GM23248 (cell line): ENCODE data around the gene POC5. TPM values are rescaled to one million over a fixed set of nuclear protein-coding genes. Genes with fewer than 3 reads are reported as not detected.
A peak's percentile ranks its signal among the peaks of the same experiment; 100 is the strongest.

ENCODE experiments used
- DNase-seq: peaks from one replicate; pipeline ENCODE4 v3.0.0-alpha.2; 2015
- H2AFZ ChIP-seq: fragments of 200-600 bp; sonication (generic); 2 replicates; pipeline ENCODE4 v1.6.1; 2016; ENCODE audit warnings: antibody characterized with exemption
- H3F3A ChIP-seq: fragments of 200-600 bp; sonication (generic); 2 replicates; pipeline ENCODE4 v1.6.1; 2016; ENCODE audit warnings: mild to moderate bottlenecking, antibody characterized with exemption, mixed run types; ENCODE audit not compliant: insufficient read depth
- H3K27ac ChIP-seq: fragments of 200-600 bp; sonication (generic); 2 replicates; pipeline ENCODE4 v1.5.1; 2016; ENCODE audit warnings: mild to moderate bottlenecking
- H3K27me3 ChIP-seq: fragments of 200-600 bp; sonication (generic); replicated peaks from 2 replicates; pipeline ENCODE4 v1.6.1; 2016; ENCODE audit warnings: mild to moderate bottlenecking; ENCODE audit not compliant: insufficient read depth
- H3K36me3 ChIP-seq: fragments of 200-600 bp; sonication (generic); 2 replicates; pipeline ENCODE4 v1.6.1; 2016; ENCODE audit warnings: low read depth, mild to moderate bottlenecking
- H3K4me1 ChIP-seq: fragments of 200-600 bp; sonication (generic); 2 replicates; pipeline ENCODE4 v1.6.1; 2016; ENCODE audit warnings: mild to moderate bottlenecking; ENCODE audit not compliant: insufficient read depth
- H3K4me2 ChIP-seq: fragments of 200-600 bp; sonication (generic); one replicate; pipeline ENCODE4 v1.6.1; 2016; ENCODE audit warnings: mild to moderate bottlenecking; ENCODE audit not compliant: unreplicated experiment
- H3K4me3 ChIP-seq: fragments of 200-600 bp; sonication (generic); 2 replicates; pipeline ENCODE4 v1.5.1; 2016; ENCODE audit warnings: mild to moderate bottlenecking
- H3K79me2 ChIP-seq: fragments of 200-600 bp; sonication (generic); 2 replicates; pipeline ENCODE4 v1.6.1; 2016; ENCODE audit warnings: mild to moderate bottlenecking; ENCODE audit not compliant: insufficient read depth
- H3K9ac ChIP-seq: fragments of 200-600 bp; sonication (generic); 2 replicates; pipeline ENCODE4 v1.6.1; 2016; ENCODE audit warnings: mild to moderate bottlenecking
- H3K9me2 ChIP-seq: fragments of 200-600 bp; sonication (generic); 2 replicates; pipeline ENCODE4 v1.6.1; 2016; ENCODE audit warnings: mixed run types, mild to moderate bottlenecking, moderate library complexity; ENCODE audit not compliant: insufficient read depth
- H3K9me3 ChIP-seq: fragments of 200-600 bp; sonication (generic); one replicate; pipeline ENCODE4 v1.6.1; 2017; ENCODE audit warnings: low read depth
- H4K20me1 ChIP-seq: fragments of 200-600 bp; sonication (generic); 2 replicates; pipeline ENCODE4 v1.6.0; 2016; ENCODE audit not compliant: insufficient read depth
- EZH2 ChIP-seq: fragments of 200-600 bp; sonication (generic); IDR thresholded peaks from 2 replicates; pipeline ENCODE4 v1.6.1; 2018; ENCODE audit warnings: antibody characterized with exemption, mild to moderate bottlenecking; ENCODE audit not compliant: insufficient read depth, poor library complexity, severe bottlenecking
- EZH2phosphoT487 ChIP-seq: fragments of 200-600 bp; sonication (generic); IDR thresholded peaks from 2 replicates; pipeline ENCODE4 v1.6.1; 2018; ENCODE audit warnings: antibody characterized with exemption, moderate library complexity, mild to moderate bottlenecking, low read depth; ENCODE audit not compliant: insufficient read depth
- WGBS, 2 experiments: methylation state at CpG; one replicate each; pipeline ENCODE4 v1.1.6; 2015 to 2017; ENCODE audit warnings: low lambda C conversion rate in 2 of 2, low coverage in 1 of 2; ENCODE audit errors: missing lambda C conversion rate in 2 of 2; 5-methylcytosine and 5-hydroxymethylcytosine counted together
- in situ Hi-C: fragments of 300-500 bp; cut with MboI; formaldehyde crosslinking; loops from 2 replicates; pipeline ENCODE4 v1.15.0; 2020
- polyA plus RNA-seq: library from polyadenylated mRNA; unstranded; fragments of >200 nt; fragmentation: Nextera tagmentation; extraction: Ambion mirVana; gene quantifications from 2 replicates; pipeline ENCODE4 v1.2.1, GENCODE V29; 2016
- total RNA-seq: library from RNA; depleted of rRNA; stranded (reverse); fragments of >200 nt; shearing (Covaris generic); gene quantifications from 2 replicates; pipeline ENCODE4 v1.2.3, GENCODE V29; 2014

Gene POC5
- total and polyA plus RNA-seq, 2 experiments from 2014 or later = 7.9 to 17.4 TPM

DNA sequence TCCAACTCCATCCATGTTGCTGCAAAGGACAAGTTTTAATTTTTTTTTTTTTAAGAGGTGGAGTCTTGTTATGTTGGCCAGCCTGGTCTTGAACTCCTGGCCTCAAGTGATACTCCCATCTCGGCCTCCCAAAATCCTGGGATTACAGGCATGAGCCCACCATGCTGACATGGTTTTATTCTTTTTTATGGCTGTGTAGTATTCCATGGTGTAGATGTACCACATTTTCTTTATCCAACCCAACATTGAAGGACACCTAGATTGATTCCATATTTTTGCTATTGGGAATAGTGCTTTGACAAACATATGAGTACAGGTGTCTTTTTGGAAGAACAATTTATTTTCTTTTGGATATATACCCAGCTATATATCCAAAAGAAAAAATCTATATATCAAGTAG is 6.1 kb upstream of the POC5 start:
- H3F3A ChIP-seq = no peaks in the 10 kb centered on the region
- no peak overlapping the region for H3K27ac ChIP-seq

DNA sequence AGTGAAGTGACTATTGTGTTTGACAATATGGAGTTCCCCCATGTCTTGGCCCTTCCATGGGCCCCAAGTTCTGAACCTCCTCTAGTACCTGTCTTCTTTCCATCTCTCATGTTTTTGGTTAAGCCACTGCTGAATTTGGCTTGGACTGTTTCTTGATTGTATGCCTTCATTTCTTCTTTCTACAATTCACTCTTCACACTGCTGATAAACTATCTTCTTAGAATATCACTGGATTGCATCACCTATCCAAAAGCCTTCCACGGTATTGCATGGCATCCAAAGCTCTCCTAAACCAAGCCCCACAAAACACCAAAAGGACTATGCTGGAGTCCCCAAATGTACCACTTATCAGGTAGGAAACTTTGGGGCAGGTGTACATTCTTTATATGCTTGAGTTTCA is 4.3 kb upstream of the POC5 start:
- H3K9ac ChIP-seq = no peak overlapping the region
- WGBS, 2 experiments = 70 to 79% methylated on average over 1 of the region's 1 CpG
- no peaks in the 10 kb centered on the region for H4K20me1 ChIP-seq
- no peaks in the 10 kb centered on the region; the same call in 1 of the 2 replicates for H3F3A ChIP-seq
- H3K9me2 ChIP-seq = no peaks in the 10 kb centered on the region
- H3K4me3 ChIP-seq = no peak overlapping the region
- no peak for TF ChIP-seq EZH2phosphoT487
- TF ChIP-seq EZH2 = no peak
- no peaks in the 10 kb centered on the region for H3K4me1 ChIP-seq
- no peaks in the 10 kb centered on the region for H3K36me3 ChIP-seq
- in situ Hi-C loops = no loop called here
- no peaks in the 10 kb centered on the region for H3K79me2 ChIP-seq
- no peak overlapping the region for H3K27ac ChIP-seq
- no peaks in the 10 kb centered on the region for H3K9me3 ChIP-seq
- DNase-seq = no peak
- H3K4me2 ChIP-seq = no peak overlapping the region
- no peak overlapping the region for H2AFZ ChIP-seq
- no peaks in the 10 kb centered on the region for H3K27me3 ChIP-seq

More for the DNA sequence above, 6.1 kb upstream of the POC5 start:
- no peak overlapping the region for H3K9ac ChIP-seq
- no peak for DNase-seq
- H3K27me3 ChIP-seq = no peaks in the 10 kb centered on the region
- WGBS, 2 experiments = 0 to 9% methylated on average over 1 of the region's 1 CpG
- H3K9me3 ChIP-seq = no peaks in the 10 kb centered on the region
- H3K79me2 ChIP-seq = no peaks in the 10 kb centered on the region
- H3K9me2 ChIP-seq = no peaks in the 10 kb centered on the region
- H3K4me1 ChIP-seq = no peaks in the 10 kb centered on the region
- no peak overlapping the region for H3K4me3 ChIP-seq
- no peaks in the 10 kb centered on the region for H4K20me1 ChIP-seq
- in situ Hi-C loops = no loop called here
- no peak overlapping the region for H3K4me2 ChIP-seq
- no peak for TF ChIP-seq EZH2phosphoT487
- TF ChIP-seq EZH2 = no peak
- H3K36me3 ChIP-seq = no peaks in the 10 kb centered on the region
- no peak overlapping the region for H2AFZ ChIP-seq

DNA sequence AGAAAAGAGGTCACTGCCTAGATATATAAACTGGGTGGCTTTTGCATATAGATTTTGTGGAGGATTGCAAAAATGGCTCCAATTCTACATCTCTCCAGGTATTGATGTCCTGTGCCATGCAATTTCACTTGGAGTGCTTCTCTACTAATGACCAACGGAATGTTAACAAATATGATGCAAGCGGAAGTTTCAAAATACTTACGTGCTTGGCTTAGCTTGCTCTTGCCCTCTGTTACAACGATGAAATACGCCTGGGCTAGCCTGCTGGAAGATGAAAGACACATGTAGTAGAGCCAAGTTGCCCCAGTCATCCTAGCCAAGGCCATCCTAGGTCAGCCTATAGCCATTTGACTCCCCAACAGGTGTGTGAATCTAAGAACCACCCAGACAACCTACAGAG is 3.6 kb upstream of the POC5 start:
- peaks cover 2% of the 10 kb centered on the region; the same call in 1 of the 2 replicates for H3K4me1 ChIP-seq
- WGBS, 2 experiments = 56 to 58% methylated on average over 5 of the region's 5 CpGs
- no peak overlapping the region for H3K4me2 ChIP-seq

DNA sequence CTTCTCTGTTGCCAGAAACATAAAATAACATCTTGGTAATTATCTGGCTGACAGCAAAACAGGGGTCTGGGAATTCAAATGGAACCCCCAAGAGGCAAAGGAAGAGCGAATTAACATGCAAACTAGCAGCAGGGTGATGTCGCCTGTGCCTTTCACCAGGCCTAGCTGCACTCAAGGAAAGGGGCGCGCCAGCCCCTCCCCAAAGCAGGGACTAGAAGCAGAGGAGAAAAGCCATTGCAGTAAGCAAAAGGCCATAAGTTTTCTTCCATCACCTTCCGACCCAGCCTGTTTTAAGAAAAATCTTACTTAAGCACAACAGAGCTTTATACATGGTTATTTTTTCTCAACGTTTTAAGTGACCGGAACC is 539 bp downstream of the POC5 start:
- H3K9me3 ChIP-seq = no peaks in the 10 kb centered on the region
- H3K9ac ChIP-seq = peak overlapping the region; percentile 83
- peak overlapping the region; percentile 88 for H2AFZ ChIP-seq
- WGBS, 2 experiments = 0 to 1% methylated on average over 7 of the region's 7 CpGs
- TF ChIP-seq EZH2phosphoT487 = no peak
- no peak for TF ChIP-seq EZH2
- H3K27ac ChIP-seq = peak overlapping the region; percentile 71
- no peak for DNase-seq
- no peaks in the 10 kb centered on the region for H3K9me2 ChIP-seq
- H3K4me1 ChIP-seq = peaks cover 4% of the 10 kb centered on the region; the same call in 1 of the 2 replicates
- H3K36me3 ChIP-seq = 0 out of 2 replicates have a peak, but pooled peaks cover 3% of the 10 kb centered on the region
- peak overlapping the region; percentile 87 for H3K4me3 ChIP-seq
- H3K27me3 ChIP-seq = no peaks in the 10 kb centered on the region
- no peaks in the 10 kb centered on the region for H4K20me1 ChIP-seq
- no peaks in the 10 kb centered on the region; the same call in 1 of the 2 replicates for H3F3A ChIP-seq
- peak overlapping the region; percentile 91 for H3K4me2 ChIP-seq
- peaks cover 43% of the 10 kb centered on the region for H3K79me2 ChIP-seq
- in situ Hi-C loops = no loop called here

More for the DNA sequence above, 3.6 kb upstream of the POC5 start:
- no peak overlapping the region for H3K27ac ChIP-seq
- H2AFZ ChIP-seq = no peak overlapping the region
- H3F3A ChIP-seq = no peaks in the 10 kb centered on the region; the same call in 1 of the 2 replicates
- no peak for DNase-seq
- H3K9me2 ChIP-seq = no peaks in the 10 kb centered on the region
- H3K27me3 ChIP-seq = no peaks in the 10 kb centered on the region
- no peaks in the 10 kb centered on the region for H3K36me3 ChIP-seq
- no peaks in the 10 kb centered on the region for H3K9me3 ChIP-seq
- H3K9ac ChIP-seq = no peak overlapping the region
- H3K79me2 ChIP-seq = peaks cover 7% of the 10 kb centered on the region
- TF ChIP-seq EZH2 (no peak), EZH2phosphoT487 (no peak)
- H4K20me1 ChIP-seq = no peaks in the 10 kb centered on the region
- no peak overlapping the region for H3K4me3 ChIP-seq
- in situ Hi-C loops = no loop called here
